ENCODE measurements around the gene TENM3.
A peak's percentile ranks its signal among the peaks of the same experiment; 100 is the strongest.
"Not testable (repeated sequence)": the region's sequence is repeated elsewhere in the genome, so short reads cannot be mapped to it uniquely, and the experiment has no call there.

TENM3 gene

GRCh38 chr4:182806259-182807252 is 563.4 kb downstream of the TENM3 start:
- H3K4me3 ChIP-seq (ENCODE audit: low read length): peak overlapping the region; percentile 34; the same call in 1 of the 2 replicates
- TF ChIP-seq ZNF274 (IDR thresholded peaks at IDR 0.05; ENCODE audit: low read depth, low read length): no peak

DNA sequence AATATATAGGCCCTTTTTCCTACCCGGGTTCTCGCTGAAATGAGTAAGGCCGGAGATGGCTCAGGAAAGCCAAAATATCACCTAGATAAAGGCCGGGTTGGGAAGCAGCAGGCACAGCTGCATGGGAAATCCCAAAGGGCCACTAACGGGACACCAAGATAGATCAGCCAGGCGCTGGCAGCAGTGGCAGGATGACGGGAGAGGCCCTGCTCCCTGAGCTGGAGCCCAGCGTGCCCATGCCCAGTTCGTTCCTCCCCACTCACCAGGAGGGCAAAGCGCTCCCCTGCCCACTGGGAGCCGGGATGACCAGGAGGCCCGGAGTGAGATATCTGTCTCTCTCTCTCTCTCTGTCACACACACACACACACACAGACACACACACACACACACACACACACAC is 564.1 kb downstream of the TENM3 start:
- no peak for TF ChIP-seq ZNF274 (IDR thresholded peaks at IDR 0.05; ENCODE audit: low read depth, low read length)
- H3K4me3 ChIP-seq (ENCODE audit: low read length): no peak overlapping the region

DNA sequence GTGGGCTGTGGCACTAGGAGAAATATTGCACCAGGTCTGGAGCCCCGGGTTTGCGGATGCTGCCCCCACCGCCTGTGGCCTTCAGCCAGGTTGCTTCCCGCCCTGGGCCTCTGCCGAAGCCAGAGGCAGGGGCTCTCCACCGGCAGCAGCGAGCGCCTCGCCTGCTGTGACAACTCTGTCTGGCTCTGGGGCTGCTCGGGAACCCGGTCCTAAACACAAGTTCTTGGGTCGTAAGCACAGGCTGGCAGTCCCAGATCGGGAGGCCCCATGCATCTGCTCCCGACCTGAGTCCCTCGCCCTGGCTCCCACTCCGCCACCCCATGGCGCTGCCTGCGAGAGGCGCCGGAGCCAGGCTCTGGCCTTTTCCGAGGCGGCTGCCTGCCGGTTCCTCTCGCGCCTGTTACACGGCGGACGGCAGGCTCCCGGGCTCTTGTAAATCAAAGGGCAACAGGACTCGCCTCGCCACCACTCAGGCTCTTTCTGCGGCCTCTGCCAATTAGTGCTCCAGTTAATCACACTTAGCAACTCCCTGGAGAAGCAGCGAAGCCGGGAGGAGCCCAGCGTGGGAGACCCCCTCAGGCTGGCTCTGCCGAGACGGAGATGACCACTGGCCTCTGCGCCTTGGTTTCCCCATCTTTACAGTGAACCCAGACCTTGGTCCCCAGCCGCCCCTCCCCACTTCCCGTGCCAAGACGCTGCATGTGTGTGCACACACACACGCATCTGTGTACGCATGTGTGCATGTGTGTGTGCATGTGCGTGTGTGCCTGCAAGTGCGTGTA is 564.8 kb downstream of the TENM3 start:
- no peak for TF ChIP-seq ZNF274 (IDR thresholded peaks at IDR 0.05; ENCODE audit: low read depth, low read length)
- H3K4me3 ChIP-seq (ENCODE audit: low read length): no peak overlapping the region

DNA sequence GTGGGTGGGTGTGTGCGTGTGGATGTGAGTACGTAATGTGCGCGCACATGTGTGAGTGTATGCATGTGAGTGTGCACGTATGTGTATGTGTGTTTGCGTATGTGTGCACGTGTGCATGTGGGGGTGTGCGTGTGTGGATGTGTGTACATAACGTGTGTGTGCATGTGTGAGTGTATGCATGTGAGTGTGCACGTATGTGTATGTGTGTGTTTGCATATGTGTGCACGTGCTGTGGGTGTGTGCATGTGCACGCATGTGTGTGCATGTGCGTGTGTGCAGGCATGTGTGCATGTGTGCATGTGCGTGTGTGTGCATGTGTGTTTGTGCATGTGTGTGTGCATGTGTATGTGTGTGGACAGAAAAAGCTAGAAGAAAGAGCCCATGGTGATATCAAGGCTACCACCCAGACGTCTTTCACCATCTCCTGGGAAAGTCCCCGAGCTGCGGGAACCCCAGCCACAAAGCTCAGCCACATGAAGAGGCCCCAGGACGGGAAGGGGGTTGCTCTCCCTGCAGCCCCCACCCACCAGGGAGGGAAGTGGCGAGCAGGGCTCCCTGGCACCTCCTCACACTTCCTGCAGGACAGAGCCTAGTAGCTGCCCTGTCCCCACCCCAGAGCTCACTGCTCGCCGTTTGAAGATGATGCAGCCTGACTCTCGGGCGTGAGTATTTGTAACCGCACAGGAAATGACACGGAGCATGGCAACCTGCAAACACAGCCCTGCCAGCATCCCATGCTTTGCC is 565.6 kb downstream of the TENM3 start:
- H3K4me3 ChIP-seq (ENCODE audit: low read length): no peak overlapping the region
- no peak for TF ChIP-seq ZNF274 (IDR thresholded peaks at IDR 0.05; ENCODE audit: low read depth, low read length)

DNA sequence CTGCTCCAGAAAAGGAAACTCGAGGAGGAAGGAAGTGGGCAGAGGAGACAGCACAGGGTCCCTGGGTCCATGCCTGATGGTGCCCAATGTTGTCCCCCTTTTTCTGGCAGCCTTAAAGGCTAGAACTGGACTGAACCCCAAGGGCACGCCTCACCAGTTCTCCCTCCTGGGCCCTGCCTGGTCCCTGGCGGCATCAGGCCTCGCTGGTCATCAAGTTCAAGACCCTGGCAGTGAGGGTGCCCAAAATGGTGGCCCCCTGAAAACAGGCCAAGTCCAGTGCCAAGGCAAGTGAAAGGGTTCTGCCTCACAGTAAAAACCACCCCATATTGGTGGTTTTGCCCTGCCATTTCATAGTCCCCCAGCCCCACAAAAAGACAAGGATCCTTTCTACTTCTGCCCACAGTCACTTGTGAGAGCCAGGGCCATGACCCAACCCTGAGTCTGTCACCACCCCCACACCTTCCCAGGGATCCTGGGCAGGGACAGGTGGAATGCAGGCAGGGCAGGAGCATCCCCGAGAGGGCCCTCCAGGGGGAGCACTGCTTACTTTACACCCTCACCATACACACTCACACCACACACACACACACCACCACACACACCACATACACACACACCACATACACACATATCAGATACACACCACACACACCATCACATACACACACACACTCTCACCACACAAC is 566.4 kb downstream of the TENM3 start:
- no peak for TF ChIP-seq ZNF274 (IDR thresholded peaks at IDR 0.05; ENCODE audit: low read depth, low read length)
- no peak overlapping the region for H3K4me3 ChIP-seq (ENCODE audit: low read length)

GRCh38 chr4:182810103-182810615 is 567.0 kb downstream of the TENM3 start:
- no peak for TF ChIP-seq ZNF274 (IDR thresholded peaks at IDR 0.05; ENCODE audit: low read depth, low read length)
- H3K4me3 ChIP-seq (ENCODE audit: low read length): no peak overlapping the region

GRCh38 chr4:182812916-182813315 is 569.7 kb downstream of the TENM3 start:
- TF ChIP-seq ZNF274 (IDR thresholded peaks at IDR 0.05; ENCODE audit: low read depth, low read length): no peak
- H3K4me3 ChIP-seq (ENCODE audit: low read length): no peak overlapping the region

- not testable (repeated sequence) for H3K4me3 ChIP-seq (ENCODE audit: low read length)
Measured at GRCh38 chr4:182814065-182814464, 570.9 kb downstream of the TENM3 start.

DNA sequence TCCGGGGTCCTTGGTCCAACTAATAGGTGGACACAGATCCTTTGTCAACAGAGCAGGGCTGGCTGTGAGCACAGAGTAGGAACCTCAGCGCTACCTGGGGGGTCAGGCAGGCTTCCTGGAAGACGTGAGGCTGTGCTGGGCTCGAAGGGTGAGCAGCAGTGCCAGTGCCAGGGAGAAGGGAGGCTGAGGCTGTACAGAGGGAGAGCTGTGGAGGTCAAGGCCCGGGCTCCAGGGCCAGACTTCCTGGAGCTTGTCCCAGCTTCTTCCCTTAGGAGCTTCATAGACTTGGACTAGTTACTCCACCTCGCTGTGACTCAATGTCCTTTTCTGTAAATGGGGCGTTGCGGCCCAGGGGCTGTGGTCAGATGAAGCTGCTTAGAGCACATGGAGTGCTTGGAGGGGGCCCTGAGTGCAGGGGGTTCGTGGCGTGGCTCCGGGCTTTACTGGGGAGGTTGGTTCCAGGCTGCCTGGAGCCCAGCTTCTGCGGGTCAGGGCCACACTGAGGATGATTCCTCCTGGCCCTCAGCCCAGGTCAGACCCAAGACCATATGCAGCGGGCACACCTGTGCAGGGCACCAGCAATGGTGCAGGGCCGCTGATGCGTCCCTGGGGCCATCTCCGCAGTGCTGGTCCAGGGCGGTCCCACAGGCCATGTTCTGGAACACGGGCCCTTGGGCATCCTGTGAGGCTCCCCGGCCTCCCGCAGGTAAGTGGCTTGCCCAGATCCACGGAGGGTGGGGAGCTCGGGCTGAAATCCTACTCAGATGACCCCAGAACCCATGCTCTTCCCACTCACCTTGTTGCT is 575.9 kb downstream of the TENM3 start:
- H3K4me3 ChIP-seq (ENCODE audit: low read length): no peak overlapping the region
- no peak for TF ChIP-seq ZNF274 (IDR thresholded peaks at IDR 0.05; ENCODE audit: low read depth, low read length)

DNA sequence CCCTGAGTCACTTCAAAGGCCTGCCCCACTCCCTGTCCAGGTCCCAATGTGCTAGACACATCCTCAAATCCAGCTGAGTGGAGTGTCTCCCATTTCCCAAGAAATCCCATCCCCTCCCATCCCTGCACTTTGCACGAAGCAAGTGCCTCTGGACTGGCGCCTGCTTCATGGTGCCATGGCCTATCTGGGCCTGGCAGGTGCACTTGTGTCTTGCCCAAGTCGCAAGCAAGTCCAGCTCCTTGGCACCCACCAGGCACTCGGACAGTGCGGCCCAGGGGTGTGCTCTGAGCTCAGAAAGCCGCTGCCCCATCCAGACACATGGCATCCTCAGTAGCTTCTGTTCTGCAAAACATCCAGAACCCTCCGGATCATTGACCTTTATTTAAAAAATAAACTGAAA is 576.5 kb downstream of the TENM3 start:
- no peak for TF ChIP-seq ZNF274 (IDR thresholded peaks at IDR 0.05; ENCODE audit: low read depth, low read length)
- no peak overlapping the region for H3K4me3 ChIP-seq (ENCODE audit: low read length)

GRCh38 chr4:182822554-182822953 is 579.4 kb downstream of the TENM3 start:
- H3K4me3 ChIP-seq (ENCODE audit: low read length): no peak overlapping the region
- no peak for TF ChIP-seq ZNF274 (IDR thresholded peaks at IDR 0.05; ENCODE audit: low read depth, low read length)

DNA sequence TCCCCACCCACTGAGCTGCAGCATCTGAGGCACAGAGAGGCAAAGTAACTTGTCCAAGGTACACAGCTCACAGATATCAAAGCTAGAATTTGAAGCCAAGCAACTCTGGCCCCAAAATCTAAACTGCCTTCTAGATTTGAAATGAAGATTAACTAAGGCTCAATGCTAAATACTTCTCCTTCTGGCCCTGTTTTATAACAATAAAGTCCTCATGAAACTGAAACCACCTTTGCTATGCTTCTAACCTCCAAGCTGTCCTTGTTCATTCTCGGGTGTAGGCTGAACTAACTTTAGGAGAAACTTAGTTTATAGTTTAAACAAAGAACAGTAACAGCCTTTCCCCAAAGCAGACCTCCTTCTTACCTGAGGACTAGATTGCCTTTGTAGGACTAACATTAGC is 580.4 kb downstream of the TENM3 start:
- no peak for TF ChIP-seq ZNF274 (IDR thresholded peaks at IDR 0.05; ENCODE audit: low read depth, low read length)
- H3K4me3 ChIP-seq (ENCODE audit: low read length): no peak overlapping the region

- no peak for TF ChIP-seq ZNF274 (IDR thresholded peaks at IDR 0.05; ENCODE audit: low read depth, low read length)
- no peak overlapping the region for H3K4me3 ChIP-seq (ENCODE audit: low read length)
Measured at GRCh38 chr4:182825003-182825402, 581.8 kb downstream of the TENM3 start.
